Kidney capillary endothelial cell (primary cell): ENCODE results near the gene HAAO.
A peak's percentile ranks its signal among the peaks of the same experiment; 100 is the strongest.

ENCODE experiments used
- DNase-seq: peaks from one replicate; pipeline ENCODE4 v3.0.0-alpha.2; 2018; ENCODE audit warnings: low spot score

Gene HAAO

DNA sequence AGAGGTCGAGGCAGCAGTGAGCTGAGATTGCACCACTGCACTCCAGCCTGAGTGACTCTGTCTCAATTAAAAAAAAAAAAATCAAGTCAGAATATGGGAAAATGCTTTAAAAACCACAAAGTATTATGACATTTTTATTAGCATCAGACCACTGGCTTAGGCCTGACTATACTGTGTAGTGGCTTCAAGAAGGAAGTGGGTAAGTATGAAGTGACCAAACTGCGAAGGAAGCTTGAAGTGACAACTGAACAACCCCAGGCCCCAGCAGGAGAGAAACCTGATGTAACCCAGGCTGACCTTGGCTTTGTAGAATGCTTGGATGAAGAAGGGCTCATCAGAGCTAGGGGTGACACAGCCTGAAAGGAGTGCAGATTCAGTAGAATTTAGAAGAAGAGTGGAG is 21.4 kb upstream of the HAAO start:
- DNase-seq: no peak

GRCh38 chr2:42812899-42813479 is 20.6 kb upstream of the HAAO start:
- DNase-seq: no peak

GRCh38 chr2:42810971-42811811 is 18.8 kb upstream of the HAAO start:
- peak; percentile 58 for DNase-seq

- peak; percentile 85 for DNase-seq
Observed at GRCh38 chr2:42810121-42810970, 18.0 kb upstream of the HAAO start.

DNA sequence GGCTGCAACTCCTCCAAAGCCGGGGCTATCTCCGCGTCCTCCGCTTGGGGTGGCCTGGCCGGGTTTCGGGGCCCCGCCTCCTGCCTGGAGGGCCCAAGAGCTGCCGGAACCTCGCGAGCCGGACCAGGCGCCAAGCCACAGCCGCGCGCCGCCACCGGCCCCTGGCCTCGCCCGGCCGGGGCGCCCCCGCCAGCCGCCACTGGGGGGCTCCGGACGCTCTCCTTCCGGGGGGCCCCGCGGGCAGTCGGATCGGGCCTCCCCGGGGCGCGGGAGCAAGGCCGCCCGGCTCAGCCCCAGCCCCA is 17.4 kb upstream of the HAAO start:
- DNase-seq: peak; percentile 73

- no peak for DNase-seq
Observed at GRCh38 chr2:42809131-42809818, 16.9 kb upstream of the HAAO start.

GRCh38 chr2:42808301-42808700 is 15.9 kb upstream of the HAAO start:
- no peak for DNase-seq

DNA sequence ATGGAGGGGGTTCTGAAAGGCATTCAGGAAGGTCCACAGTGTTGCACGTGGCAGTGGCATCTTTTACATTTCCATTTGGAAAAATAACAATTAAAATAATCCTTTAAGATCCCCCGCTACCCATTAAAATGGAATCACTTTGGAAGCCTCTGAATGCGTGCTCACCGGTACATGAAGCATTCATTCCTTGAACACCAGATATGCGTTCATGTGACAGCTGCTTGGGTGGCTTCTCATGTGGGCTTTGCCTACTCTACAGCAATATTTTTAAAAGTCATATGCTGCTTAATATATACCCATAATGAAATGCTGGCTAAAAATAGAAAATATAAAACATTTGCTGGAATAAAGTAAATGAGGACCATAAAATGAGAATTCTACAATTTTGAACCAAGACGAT is 14.4 kb upstream of the HAAO start:
- DNase-seq: no peak

DNA sequence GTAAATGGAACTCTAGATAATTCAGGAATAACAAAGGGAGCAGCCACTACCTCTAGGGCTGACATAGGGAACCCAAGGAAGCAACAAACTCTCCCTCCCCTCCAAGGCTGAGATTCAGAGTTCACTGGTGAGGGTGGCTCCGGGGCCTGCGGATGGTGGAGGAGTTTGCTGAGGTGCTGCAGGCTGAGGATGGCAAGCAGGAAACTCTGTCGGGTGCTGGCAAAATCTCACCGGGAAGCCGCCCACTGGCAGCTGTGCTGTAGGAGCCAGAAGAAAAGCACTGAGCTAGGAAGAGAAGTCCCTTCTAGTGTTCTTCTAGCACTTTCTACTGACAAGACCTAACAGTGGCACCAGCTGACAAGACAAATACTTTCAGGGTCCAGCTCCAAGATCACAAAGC is 12.5 kb upstream of the HAAO start:
- no peak for DNase-seq

GRCh38 chr2:42804338-42804737 is 12.0 kb upstream of the HAAO start:
- no peak for DNase-seq

DNA sequence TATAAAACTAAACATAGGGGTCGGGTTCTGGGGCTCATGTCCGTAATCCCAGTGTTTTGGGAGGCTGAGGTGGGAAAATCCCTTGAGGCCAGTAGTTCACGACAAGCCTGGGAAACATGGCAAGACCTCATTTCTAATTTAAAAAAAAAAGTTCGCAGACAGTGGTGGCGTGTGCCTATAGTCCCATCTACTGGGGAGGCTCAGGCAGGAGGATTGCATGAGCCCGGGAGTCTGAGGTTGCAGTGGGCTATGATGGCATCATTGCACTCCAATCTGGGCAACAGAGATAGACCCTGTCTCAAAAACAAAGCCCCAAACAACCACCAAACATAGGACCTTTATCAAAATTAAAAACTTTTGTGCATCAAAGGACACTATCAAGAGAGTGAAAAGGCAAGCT is 9.8 kb upstream of the HAAO start:
- no peak for DNase-seq

- no peak for DNase-seq
Observed at GRCh38 chr2:42801381-42801780, 9.0 kb upstream of the HAAO start.

DNA sequence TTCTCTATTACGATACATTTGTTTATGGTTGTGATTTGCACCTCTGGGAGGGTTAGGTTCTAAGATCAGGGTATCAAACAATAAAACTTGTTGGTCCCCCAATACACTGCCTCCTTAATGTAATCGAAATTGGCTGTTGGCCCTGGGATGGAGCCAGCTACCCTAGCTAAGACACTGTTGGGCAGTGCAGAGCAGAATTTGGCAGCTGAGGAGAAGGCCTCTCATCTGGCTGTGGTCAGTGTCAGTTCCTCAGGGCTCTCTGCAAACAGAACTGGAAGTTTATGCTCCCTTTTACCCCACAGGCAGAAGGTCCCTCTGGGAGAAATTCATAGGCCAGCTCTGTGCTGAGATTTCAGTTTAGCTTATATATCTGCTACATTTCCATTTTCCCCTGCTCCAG is 8.6 kb upstream of the HAAO start:
- no peak for DNase-seq

GRCh38 chr2:42800461-42800962 is 8.1 kb upstream of the HAAO start:
- no peak for DNase-seq

DNA sequence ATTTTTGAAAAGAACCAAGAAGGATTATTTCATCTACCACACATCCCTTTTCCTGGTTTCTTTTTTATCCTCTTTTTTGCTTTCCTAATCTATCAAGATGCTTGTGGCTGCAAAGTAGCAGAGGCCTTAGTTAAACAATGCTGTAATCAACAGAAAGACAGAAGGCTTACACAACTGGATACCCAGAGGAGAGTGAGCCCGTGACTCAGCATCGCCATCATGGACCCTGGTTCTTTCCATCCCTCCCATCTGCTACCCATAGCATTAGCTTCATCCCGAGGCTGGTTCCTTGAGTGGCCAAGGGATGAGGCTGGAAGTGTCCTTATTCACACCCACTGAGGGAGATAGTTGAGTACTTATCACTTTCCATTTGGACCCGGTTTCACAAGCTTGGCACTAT is 7.5 kb upstream of the HAAO start:
- no peak for DNase-seq

DNA sequence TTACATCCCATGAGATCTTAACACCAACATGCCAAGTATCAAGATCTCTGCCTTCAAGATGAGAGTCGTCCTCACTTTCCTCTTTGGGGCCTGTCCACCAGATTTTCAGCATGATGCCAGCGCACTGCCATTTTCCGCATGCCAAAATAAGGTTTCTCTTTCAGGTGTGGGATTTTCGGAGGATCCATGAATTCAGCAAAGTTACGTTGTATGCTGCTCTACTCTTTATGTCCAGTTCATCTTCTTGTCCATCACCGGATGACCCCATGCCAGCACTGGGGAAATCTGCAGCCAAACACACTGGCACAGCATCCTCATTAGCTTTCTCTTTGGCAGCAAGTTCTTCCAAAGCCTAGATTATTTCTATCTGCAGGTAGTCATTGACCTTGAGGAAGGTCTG is 4.9 kb upstream of the HAAO start:
- DNase-seq: no peak

DNA sequence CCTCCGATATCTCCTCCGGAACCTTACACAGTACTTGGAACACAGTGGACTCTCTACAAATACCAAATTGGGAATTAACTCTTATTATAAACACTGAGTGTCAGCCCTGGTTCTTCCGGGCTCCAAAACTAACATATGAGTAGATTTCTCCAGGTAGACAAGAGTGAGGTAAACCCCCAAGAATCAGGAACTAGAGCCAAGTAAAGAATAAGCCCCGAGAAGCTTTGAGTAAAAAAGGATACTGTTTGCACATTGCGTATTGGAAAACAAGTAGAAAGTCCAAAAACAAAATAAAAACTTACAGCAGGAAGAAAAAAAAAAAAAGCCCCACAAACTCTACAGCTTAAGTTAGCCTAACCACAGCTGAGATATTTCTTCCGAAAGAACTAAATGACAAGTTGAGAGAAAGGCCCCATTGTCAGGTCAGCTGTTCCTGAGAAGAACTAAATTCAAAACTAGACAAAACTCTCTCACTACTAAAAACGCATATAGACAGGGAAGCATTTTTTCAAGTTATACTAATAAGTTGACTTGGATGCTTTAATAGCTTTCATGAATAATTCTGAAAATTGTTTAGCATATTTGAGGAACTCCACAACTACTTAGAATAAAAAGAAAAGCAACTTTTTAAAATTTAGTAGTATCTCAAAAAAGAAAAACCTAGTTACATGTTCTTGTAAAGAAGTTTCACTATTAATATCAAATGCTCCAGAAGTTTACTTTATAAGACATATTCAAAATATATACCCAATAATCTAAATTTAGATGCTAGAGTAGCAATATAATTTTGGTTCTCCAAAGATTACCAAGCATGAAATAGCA is 4.3 kb upstream of the HAAO start:
- DNase-seq: no peak

GRCh38 chr2:42795841-42796301 is 3.5 kb upstream of the HAAO start:
- DNase-seq: no peak

- no peak for DNase-seq
Observed at GRCh38 chr2:42795275-42795674, 2.9 kb upstream of the HAAO start.

DNA sequence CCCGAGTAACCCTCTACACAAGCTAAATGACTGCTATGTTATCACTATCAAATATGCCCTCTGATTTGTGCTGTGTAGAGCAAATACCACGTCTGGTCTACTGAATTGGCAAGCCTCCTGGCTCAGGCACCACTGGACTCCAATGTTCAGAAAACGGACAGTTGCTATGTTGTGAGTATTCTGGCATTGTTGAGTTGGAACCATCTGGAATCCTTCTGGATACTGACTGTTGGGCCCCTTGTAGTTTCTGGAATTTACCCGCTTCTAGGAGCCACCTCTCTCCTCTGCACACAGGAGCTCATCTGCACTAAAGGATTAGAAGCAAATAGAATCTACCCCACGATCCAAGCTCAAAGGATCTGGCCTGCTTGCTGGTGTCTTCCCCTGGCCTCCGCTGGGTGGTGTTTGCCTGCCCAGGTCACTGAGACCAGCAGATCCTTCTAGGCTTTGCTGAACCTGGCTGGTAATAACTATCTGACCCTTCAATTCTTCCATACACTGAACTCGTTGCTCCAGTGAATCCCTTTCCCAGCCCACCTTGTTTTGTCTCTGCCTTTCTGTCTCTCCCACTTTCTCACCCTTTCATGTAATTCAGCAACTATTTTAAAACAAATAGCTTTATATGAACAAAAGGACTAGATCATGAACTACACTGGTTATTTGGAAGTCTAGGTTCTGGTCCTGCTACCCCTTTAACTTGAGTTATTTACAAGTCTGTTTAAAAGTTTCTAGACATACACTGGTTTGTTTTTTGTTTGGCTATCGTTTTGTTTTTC is 2.1 kb upstream of the HAAO start:
- no peak for DNase-seq
